KOPT-K1 (cell line): Measurements from ENCODE around the gene NPLOC4.

ENCODE experiments used
- H3K27ac ChIP-seq: fragments of 200-600 bp; sonication (generic); 2 replicates; pipeline ENCODE4 v1.5.1; 2016; ENCODE audit warnings: antibody characterized with exemption, mild to moderate bottlenecking, low read depth, low read length; ENCODE audit not compliant: poor library complexity, severe bottlenecking
- H3K36me3 ChIP-seq: fragments of 200-600 bp; sonication (generic); 2 replicates; pipeline ENCODE4 v1.5.1; 2017; ENCODE audit warnings: antibody characterized with exemption, mild to moderate bottlenecking, low read length, moderate library complexity; ENCODE audit not compliant: insufficient read depth
- H3K9me3 ChIP-seq: fragments of 200-600 bp; sonication (generic); 2 replicates; pipeline ENCODE4 v1.5.1; 2017; ENCODE audit warnings: antibody characterized with exemption, low read length, mild to moderate bottlenecking; ENCODE audit not compliant: insufficient read depth, poor library complexity, severe bottlenecking

NPLOC4 gene

DNA sequence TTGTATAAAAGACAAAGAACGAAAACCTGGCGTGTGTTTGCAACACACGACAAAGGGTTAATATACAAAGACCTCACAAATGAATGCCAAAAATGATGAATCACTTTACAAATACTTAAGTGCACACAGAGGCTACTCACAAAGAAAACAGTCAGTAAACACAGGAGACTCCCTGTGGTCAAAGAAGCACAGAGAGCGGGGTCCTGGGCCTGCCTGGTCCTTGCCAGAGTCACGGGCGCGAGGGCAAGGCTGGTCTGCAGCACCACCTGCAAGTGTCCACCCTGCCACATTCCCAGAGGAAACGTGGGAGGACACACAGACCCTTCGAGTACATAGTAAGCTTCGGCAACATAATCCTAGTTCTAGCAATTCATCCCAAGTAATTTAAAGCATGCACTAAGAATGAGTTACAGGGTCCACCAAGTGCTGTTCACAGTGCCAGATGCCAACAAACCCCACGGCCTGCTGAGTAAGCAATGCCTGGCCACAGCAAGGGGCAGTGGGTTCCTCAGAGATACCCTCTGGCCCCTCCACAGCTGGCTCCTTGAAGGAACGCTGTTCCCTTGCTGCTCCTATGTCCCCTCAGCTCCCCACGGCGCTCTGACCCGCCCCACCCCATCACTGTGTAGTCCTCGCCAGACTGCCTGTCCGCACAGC, 60.2 kb downstream of the NPLOC4 start:
- H3K27ac ChIP-seq = no peak overlapping the region
- H3K36me3 ChIP-seq = peaks cover 93% of the 10 kb centered on the region
- no peaks in the 10 kb centered on the region for H3K9me3 ChIP-seq

DNA sequence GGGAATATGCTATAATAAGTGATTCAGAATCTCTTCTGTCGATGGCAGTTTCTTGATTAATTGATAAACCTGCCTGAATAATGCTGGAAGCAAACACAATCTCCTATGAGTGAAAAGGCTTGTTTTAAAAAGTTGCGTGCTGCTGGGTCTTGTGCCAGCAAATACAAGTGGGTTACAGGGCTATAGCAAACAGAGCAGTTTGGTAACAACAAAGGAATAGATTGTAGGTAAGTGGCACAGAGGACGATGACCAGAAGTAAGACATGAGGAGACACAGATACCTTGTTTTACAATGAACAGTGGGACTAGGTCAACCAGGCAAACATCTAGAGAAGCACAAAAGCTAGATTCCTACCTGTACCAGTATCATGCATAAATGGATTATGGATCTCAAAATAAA, 61.1 kb downstream of the NPLOC4 start:
- Histone ChIP-seq H3K36me3 (peaks cover 95% of the 10 kb centered on the region), H3K27ac (no peak overlapping the region), H3K9me3 (no peaks in the 10 kb centered on the region)

- no peaks in the 10 kb centered on the region for H3K9me3 ChIP-seq
- no peak overlapping the region for H3K27ac ChIP-seq
- H3K36me3 ChIP-seq = peaks cover 95% of the 10 kb centered on the region
Measured at GRCh38 chr17:81574643-81574956, 62.3 kb downstream of the NPLOC4 start.

DNA sequence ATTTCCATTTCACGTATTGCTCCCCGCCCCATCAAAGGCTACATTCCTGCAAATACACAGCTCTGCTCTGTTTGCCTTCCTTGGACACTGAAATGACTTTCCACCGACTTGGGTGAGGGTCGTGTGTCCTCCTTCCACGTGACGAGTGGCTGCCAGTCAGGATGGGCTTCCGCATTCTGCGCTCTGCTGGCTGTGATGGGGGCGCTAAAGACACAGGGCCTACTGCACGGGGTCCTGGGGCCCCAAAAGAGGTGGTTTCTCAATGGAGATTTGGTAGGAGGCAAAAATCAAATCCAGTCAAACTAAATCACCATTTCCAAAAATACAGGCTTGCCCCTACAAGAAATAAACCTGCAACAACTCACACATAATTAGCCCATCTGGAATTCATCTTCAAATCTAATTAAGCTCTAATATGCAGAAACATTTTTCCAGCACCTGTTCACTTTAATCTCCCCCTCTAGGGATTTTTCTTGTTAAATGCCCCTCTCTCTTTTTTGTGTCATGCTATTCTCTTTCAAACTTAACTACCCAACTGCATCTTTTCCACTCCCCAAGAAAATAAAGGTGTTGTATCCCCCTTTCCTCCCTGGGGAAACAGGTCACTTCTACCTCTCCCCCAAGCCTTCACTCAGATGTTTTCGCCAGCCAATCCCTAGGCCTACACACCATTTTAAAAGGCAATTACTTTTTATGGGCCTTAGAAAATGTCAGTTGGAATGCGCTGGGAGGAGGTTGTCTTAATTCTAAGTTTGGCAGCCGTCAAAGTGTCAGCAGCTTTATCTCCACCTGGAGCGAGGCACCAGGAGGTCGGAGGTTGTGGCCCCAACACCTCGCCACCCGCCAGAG, 62.9 kb downstream of the NPLOC4 start:
- no peak overlapping the region for H3K27ac ChIP-seq
- H3K36me3 ChIP-seq = peaks cover 95% of the 10 kb centered on the region
- no peaks in the 10 kb centered on the region for H3K9me3 ChIP-seq

DNA sequence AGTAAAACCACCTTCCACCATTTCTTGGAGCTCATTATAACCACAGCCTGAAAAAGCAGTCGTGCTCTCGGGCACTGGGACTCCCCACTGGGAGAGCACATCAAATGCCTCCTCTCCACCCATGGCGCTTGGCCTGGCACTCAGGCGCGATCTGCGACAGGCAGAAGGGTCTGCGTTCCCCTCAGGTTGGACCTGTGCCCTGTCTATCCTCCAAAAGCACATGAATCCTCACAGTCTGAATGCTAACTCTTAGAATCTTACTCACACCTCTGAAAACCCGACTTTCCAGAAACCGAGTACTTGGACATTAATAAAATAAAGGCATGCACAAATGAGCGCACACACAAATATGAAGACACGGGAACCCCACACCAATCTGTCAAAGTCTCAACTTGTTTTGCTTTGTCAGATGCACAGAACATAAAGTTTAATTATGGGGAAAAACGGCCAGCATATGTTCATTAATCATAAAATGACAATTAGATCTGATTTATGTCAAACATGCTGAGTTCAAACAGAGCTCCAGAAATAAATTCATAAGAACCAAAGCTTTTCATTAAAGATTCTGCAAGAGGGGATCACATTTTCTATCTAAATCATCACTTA, 64.2 kb downstream of the NPLOC4 start:
- Histone ChIP-seq H3K36me3 (peaks cover 95% of the 10 kb centered on the region), H3K9me3 (no peaks in the 10 kb centered on the region), H3K27ac (no peak overlapping the region)

DNA sequence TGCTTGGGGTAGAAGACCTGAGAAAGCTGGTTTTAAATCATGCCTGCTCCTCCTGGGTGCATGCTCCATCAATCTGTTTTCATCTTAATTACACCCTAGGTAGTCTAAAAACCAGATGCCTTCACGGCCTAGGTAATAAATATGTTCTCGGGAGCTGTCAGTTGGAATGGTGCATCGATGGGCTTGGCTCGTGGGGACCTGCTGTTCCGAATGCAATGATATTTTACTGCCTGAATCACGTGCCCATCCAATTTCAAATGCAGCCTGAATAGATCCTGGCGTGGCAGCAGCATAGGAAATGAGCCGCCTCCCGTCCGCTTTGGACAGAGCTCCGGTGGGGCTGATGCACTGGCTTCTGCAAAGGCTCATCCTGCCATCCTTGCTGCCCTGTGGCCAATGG, 65.9 kb downstream of the NPLOC4 start:
- Histone ChIP-seq H3K36me3 (peaks cover 95% of the 10 kb centered on the region), H3K9me3 (no peaks in the 10 kb centered on the region), H3K27ac (no peak overlapping the region)

DNA sequence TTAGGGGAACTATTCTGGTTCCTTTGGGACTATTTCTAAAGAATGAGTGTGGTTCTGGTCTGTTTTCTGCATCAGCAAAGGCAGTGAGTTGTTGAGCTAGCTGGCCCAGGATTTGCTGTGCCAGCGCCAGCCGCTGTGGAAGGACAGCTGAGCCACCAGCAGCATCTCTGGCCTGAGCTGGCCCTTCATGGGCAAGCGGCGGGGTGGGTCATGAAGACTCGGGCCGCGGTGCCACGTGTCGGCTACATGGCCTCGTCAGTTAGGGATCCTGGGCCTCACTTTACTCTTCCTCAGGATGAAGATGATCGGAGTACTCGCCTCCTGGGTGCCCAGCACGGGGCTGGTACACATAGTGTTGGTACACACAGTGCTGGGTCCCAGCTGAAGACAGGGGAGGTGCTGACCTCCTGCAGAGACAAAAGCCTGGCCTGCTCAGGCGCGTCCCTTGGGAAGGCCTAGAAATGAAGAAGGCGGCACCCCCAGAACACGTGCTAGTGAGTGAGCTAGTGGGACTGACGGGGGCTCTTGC, 66.9 kb downstream of the NPLOC4 start:
- Histone ChIP-seq H3K27ac (no peak overlapping the region), H3K36me3 (peaks cover 96% of the 10 kb centered on the region), H3K9me3 (no peaks in the 10 kb centered on the region)

DNA sequence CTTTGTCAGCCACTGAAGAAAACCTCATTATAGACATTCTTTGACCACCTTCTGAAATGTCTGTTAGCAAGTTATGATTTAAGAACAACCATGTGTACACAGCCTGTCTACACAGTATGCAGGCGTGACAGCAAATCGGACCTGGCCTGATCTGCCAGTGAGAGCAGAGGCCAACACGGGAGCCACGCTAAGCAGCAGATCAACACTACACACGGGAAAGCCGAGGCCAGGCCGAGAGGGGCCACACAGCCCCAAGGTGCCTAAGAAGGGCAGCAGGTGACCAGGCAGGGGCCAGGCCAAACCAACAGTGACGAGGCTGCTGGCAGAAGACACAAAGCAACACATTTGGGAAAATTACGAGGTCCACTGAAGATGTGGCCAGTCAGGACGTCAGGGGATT, 68.5 kb downstream of the NPLOC4 start:
- Histone ChIP-seq H3K27ac (no peak overlapping the region), H3K9me3 (no peaks in the 10 kb centered on the region)

DNA sequence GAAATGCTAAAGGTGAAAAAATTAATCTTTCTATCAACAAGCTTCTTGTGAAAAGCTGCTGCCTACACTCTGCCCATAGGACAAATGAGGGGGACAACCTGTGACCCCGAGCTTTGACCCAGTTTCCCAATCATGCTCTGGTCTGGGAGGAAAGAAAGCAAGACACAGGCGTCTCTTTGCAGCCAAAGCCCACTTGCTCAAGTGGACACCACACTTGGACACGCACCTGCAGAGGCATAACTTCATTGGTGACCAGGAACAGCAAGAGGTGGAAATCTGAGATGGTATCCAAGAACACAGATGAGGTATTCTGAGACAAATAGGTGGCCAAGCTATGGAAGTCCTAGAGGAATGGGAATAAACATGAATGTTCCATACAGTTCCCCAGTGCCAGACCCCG, 69.7 kb downstream of the NPLOC4 start:
- Histone ChIP-seq H3K9me3 (no peaks in the 10 kb centered on the region), H3K27ac (no peak overlapping the region), H3K36me3 (peaks cover 98% of the 10 kb centered on the region)

More for the DNA sequence above, 68.5 kb downstream of the NPLOC4 start:
- peaks cover 97% of the 10 kb centered on the region for H3K36me3 ChIP-seq

DNA sequence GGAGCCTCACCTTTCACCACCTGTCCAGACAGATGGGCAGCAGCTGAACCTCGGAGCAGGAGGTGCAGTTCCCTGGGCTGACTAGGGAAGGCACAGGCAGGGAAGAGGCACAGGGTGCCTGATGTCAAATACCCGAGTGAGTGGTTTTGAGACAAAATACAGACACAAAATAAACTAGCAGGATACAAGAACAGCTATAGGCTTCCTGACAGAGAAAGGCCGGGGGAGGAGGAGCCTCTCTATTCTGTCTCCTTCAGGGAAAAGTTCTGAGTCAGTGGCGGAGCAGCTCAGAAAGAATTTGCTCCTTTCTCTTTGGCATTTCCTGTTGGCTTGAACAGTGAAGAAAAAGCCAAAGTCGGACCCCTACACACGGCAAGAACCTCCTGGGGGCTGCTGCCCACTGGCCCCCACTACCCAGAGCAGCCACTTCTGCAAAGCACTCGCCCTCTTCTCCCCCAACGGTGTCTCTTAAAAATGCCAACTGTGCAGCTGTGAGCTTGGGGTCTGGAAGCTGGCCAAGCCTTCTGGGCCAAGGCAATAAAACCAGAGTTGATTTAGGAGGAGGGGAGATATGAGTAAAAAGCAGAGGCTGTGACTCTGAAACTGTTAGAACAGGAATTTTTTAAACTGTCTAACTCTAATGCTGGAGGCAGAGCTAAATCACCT, 70.3 kb downstream of the NPLOC4 start:
- peaks cover 100% of the 10 kb centered on the region for H3K36me3 ChIP-seq
- no peak overlapping the region for H3K27ac ChIP-seq

GRCh38 chr17:81565231-81565630, 71.7 kb downstream of the NPLOC4 start:
- Histone ChIP-seq H3K9me3 (no peaks in the 10 kb centered on the region), H3K36me3 (peaks cover 100% of the 10 kb centered on the region), H3K27ac (no peak overlapping the region)

More for the DNA sequence above, 70.3 kb downstream of the NPLOC4 start:
- H3K9me3 ChIP-seq = no peaks in the 10 kb centered on the region

DNA sequence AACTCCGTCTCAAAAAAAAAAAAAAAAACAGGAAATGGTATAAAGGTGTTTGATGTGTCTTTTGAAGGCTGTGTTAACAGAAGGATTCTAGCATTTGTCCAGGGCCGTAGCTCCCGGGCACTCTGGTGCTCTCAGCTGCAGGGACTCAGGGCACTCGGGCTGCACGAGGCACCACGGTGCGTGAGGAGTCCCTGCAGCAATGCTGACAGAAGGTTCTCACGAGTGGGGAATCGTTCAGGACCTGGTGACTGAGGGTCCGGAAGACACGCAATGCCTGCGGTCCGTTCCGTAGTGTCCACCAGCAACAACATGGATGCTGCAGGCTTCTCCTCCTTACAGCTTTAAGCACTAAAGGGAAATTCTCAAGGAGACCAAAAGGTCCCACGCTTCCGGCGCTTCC, 72.1 kb downstream of the NPLOC4 start:
- Histone ChIP-seq H3K36me3 (peaks cover 100% of the 10 kb centered on the region), H3K27ac (no peak overlapping the region), H3K9me3 (no peaks in the 10 kb centered on the region)

GRCh38 chr17:81563861-81564586, 72.9 kb downstream of the NPLOC4 start:
- Histone ChIP-seq H3K27ac (no peak overlapping the region), H3K9me3 (no peaks in the 10 kb centered on the region), H3K36me3 (peaks cover 100% of the 10 kb centered on the region)

DNA sequence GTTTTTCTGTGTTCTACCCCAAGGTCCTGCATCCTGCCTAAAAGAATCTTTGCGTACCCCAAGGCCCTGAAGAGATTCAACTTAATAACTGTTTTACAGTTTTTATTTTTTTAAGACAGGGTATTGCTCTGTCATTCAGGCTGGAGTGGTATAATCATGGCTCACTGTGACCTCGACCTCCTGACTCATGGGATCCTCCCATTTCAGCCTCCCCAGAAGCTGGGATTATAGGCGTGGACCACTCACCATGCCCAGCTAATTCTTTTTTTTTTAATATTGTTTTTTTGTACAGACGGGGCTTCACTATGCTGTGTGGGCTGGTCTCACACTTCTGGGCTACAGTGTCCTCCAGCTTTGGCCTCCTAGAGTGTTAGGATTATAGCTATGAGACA, 75.4 kb downstream of the NPLOC4 start:
- Histone ChIP-seq H3K36me3 (peaks cover 100% of the 10 kb centered on the region), H3K9me3 (no peaks in the 10 kb centered on the region), H3K27ac (no peak overlapping the region)
